KOPT-K1 (cell line): ENCODE results near the gene IWS1.

Experiments
- H3K27ac ChIP-seq: fragments of 200-600 bp; sonication (generic); 2 replicates; pipeline ENCODE4 v1.5.1; 2016; ENCODE audit warnings: antibody characterized with exemption, mild to moderate bottlenecking, low read depth, low read length; ENCODE audit not compliant: poor library complexity, severe bottlenecking
- H3K36me3 ChIP-seq: fragments of 200-600 bp; sonication (generic); 2 replicates; pipeline ENCODE4 v1.5.1; 2017; ENCODE audit warnings: antibody characterized with exemption, mild to moderate bottlenecking, low read length, moderate library complexity; ENCODE audit not compliant: insufficient read depth
- H3K9me3 ChIP-seq: fragments of 200-600 bp; sonication (generic); 2 replicates; pipeline ENCODE4 v1.5.1; 2017; ENCODE audit warnings: antibody characterized with exemption, low read length, mild to moderate bottlenecking; ENCODE audit not compliant: insufficient read depth, poor library complexity, severe bottlenecking

The IWS1 gene

GRCh38 chr2:127506510-127506909 lies 19.8 kb downstream of the IWS1 start:
- H3K9me3 ChIP-seq, result no peaks in the 10 kb centered on the region
- no peak overlapping the region for H3K27ac ChIP-seq
- peaks cover 90% of the 10 kb centered on the region for H3K36me3 ChIP-seq

GRCh38 chr2:127504552-127505430 lies 21.5 kb downstream of the IWS1 start:
- Histone ChIP-seq H3K36me3 (peaks cover 90% of the 10 kb centered on the region), H3K9me3 (no peaks in the 10 kb centered on the region), H3K27ac (no peak overlapping the region)

GRCh38 chr2:127503491-127503890 lies 22.8 kb downstream of the IWS1 start:
- Histone ChIP-seq H3K36me3 (peaks cover 89% of the 10 kb centered on the region), H3K27ac (no peak overlapping the region), H3K9me3 (no peaks in the 10 kb centered on the region)

DNA sequence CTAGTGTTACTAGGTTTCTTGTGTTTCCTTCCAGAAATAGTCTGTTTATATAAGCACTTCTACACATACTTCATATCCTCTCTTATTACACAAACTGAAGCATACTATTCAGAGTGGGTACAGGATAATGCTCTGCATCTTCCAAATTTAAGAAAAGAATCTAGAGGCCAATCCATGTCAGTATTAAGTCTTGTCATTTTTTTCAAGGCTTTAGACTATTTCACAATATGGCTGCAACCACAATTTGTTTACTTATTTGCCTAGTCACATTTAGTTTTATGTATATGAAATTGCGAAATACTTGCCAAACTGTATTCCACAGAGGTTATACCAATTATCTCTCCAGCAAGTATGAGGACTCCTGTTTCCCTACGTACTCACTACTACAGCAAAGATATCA lies 27.9 kb downstream of the IWS1 start:
- Histone ChIP-seq H3K9me3 (no peaks in the 10 kb centered on the region), H3K36me3 (peaks cover 100% of the 10 kb centered on the region), H3K27ac (no peak overlapping the region)

GRCh38 chr2:127490283-127490682 lies 36.0 kb downstream of the IWS1 start:
- Histone ChIP-seq H3K36me3 (peaks cover 100% of the 10 kb centered on the region), H3K27ac (no peak overlapping the region), H3K9me3 (no peaks in the 10 kb centered on the region)

- H3K27ac ChIP-seq, result no peak overlapping the region
- H3K9me3 ChIP-seq, result no peaks in the 10 kb centered on the region
- H3K36me3 ChIP-seq, result peaks cover 98% of the 10 kb centered on the region
Measured at GRCh38 chr2:127486247-127487058, 39.8 kb downstream of the IWS1 start.

DNA sequence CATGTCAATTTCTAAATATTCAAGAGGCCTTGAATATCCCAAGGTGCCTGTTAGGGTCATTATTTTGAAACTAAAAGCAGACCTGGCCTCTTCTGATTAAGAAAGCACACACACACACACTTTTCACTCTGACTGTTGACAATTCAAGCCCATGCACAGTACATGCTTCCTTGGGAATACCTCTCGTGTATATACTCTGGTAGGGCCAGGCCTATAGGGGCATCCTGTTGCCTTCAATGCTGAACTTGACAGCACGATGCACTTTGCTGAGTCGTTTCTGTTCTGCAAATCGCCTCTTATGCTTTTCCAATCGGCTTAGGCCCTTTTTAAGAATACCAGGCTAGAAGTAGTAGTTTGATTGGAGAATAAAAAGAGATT lies 40.6 kb downstream of the IWS1 start:
- H3K27ac ChIP-seq, result no peak overlapping the region
- peaks cover 98% of the 10 kb centered on the region for H3K36me3 ChIP-seq
- H3K9me3 ChIP-seq, result no peaks in the 10 kb centered on the region

GRCh38 chr2:127485051-127485693 lies 41.1 kb downstream of the IWS1 start:
- no peak overlapping the region for H3K27ac ChIP-seq
- peaks cover 98% of the 10 kb centered on the region for H3K36me3 ChIP-seq
- H3K9me3 ChIP-seq, result no peaks in the 10 kb centered on the region

GRCh38 chr2:127482031-127482430 lies 44.3 kb downstream of the IWS1 start:
- peaks cover 75% of the 10 kb centered on the region for H3K36me3 ChIP-seq
- H3K27ac ChIP-seq, result no peak overlapping the region
- no peaks in the 10 kb centered on the region for H3K9me3 ChIP-seq

DNA sequence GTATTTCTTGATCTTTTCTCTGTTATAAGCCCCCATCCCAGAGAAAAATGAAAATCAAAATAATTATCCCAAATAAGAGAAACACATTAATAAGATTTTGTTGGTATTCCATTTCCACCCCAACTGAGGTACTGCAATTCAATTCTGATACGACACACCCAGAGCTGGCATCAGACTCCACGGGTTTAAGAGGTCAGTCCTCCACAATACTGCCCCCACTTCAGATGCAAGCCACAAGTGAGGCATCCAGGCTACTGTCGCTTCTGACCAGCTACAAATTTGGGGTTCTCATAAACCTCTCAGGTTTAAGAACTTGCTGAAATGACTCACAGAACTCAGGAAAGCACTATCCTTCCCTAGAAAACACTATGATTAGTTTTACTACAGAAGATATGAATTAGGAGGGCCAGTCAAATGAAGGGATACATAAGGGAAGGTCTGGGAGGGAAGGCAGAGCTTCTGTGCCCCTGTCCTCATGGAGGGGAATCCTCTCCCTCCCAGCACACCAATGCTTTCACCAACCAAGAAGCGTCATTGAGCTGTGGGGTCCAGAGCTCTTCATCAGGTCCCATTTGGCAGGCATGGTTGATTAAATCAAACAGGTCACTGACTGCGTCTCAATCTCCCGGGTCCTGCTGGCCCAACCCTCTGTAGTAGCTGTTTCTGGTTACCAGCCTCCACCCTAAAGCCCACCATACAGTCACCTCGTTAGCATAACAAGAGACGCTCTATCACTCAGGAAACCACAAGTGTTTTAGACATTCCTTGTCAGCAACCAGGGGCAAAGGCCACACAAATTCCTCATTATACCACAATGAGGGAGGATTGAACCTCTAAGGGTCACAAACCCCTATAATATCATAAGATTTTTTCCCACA lies 46.2 kb downstream of the IWS1 start:
- Histone ChIP-seq H3K27ac (no peak overlapping the region), H3K9me3 (peaks cover 15% of the 10 kb centered on the region), H3K36me3 (peaks cover 69% of the 10 kb centered on the region)

GRCh38 chr2:127479219-127479825 lies 47.0 kb downstream of the IWS1 start:
- H3K27ac ChIP-seq, result no peak overlapping the region
- H3K36me3 ChIP-seq, result peaks cover 61% of the 10 kb centered on the region
- H3K9me3 ChIP-seq, result peaks cover 15% of the 10 kb centered on the region

DNA sequence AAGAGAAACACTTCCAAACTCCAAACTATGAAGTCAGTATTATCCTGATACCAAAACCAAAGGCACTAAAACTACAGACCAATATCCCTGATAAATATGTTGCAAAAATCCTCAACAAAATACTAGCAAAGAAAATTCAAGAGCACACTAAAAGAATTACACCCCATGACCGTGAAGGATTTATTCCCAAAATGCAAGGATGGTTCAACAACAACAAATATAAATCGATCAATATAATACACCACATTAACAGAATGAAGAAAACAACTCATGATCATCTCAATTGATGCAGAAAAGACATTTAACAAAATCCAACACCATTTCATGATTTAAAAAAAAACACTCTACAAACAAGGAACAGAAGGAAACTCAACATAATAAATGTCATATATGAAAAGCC lies 50.5 kb downstream of the IWS1 start:
- Histone ChIP-seq H3K27ac (no peak overlapping the region), H3K36me3 (peaks cover 27% of the 10 kb centered on the region), H3K9me3 (peaks cover 15% of the 10 kb centered on the region)

DNA sequence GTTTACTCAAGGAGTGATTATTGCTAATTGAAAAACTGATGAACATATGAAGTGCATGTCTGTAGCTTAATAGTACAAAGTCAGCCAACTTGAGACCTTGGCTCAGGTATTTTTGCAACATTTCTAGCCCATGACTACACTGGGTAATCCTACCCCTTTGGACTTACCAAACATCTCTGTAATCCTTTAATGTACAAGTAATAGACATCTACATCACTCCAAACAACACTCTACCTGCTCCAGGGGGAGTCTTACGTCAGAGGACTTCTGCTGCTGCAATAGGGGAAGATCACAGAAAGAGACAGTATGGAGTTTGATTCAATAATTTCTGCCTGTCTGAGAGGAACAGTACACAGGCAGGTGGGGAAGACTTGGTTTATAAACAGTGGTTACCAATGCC lies 54.0 kb downstream of the IWS1 start:
- peaks cover 15% of the 10 kb centered on the region for H3K9me3 ChIP-seq
- H3K27ac ChIP-seq, result no peak overlapping the region
- H3K36me3 ChIP-seq, result peaks cover 35% of the 10 kb centered on the region

DNA sequence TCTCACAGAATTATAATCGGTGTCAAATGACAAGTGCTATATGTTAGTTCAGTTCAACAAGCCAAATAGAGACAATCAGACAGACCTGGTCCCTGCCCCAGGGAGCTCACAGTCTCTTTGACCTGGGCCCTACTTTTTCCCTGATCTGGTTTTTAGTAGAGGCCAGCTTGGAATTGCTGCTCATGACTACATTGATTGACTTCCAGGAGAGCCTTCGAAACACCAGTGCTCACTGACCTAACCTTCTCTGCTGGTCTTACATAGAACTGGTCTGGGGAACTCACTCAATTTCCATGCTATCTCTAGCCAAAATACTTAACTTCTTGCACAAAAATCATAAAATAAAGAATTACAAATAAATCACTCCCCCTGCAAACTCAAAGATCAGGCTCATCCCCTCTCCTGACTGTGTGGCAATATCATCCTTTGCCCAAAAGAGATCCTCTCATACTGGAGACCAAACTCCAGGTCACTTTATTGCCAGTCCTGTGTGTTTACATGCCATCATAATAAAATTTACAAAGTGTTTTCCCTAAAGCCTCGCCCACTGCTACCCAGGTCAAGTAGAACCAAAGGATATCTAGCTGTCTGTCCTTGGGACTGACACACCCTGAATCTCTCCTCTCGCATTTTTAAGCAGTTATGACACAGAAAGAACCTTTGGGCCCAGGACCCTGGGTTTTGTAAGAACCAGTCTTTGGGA lies 54.9 kb downstream of the IWS1 start:
- Histone ChIP-seq H3K27ac (no peak overlapping the region), H3K36me3 (peaks cover 35% of the 10 kb centered on the region)

More for the DNA sequence above, 54.9 kb downstream of the IWS1 start:
- H3K9me3 ChIP-seq, result peaks cover 12% of the 10 kb centered on the region
